ENCODE results near the gene TNNC2.
"Not testable (repeated sequence)": the region's sequence is repeated elsewhere in the genome, so short reads cannot be mapped to it uniquely, and the experiment has no call there.

The TNNC2 gene

DNA sequence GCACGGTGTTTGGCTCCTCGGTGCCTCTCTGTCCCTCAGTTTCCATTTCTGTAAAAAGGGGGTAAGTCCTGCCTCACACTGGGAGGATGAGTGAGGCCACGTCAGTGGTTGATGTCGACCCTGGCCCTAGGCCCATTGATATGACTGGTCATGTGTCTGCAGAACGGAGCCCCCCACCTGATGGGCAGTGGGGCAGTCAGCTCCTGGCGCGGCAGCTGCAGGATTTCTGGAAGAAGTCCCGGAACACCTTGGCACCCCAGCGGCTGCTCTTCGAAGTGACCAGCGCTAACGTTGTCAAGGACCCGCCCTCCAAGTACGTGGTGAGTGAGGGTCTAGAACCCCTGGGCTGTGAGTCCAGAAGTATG is 7.7 kb upstream of the TNNC2 start:
- POLR2A ChIA-PET: no interaction called here
- TF ChIP-seq, protein P1, sequence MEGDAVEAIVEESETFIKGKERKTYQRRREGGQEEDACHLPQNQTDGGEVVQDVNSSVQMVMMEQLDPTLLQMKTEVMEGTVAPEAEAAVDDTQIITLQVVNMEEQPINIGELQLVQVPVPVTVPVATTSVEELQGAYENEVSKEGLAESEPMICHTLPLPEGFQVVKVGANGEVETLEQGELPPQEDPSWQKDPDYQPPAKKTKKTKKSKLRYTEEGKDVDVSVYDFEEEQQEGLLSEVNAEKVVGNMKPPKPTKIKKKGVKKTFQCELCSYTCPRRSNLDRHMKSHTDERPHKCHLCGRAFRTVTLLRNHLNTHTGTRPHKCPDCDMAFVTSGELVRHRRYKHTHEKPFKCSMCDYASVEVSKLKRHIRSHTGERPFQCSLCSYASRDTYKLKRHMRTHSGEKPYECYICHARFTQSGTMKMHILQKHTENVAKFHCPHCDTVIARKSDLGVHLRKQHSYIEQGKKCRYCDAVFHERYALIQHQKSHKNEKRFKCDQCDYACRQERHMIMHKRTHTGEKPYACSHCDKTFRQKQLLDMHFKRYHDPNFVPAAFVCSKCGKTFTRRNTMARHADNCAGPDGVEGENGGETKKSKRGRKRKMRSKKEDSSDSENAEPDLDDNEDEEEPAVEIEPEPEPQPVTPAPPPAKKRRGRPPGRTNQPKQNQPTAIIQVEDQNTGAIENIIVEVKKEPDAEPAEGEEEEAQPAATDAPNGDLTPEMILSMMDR (IDR thresholded peaks at IDR 0.05; ENCODE audit: control extremely low read depth, extremely low read depth, low read depth, missing control alignments): no peak
- CTCF ChIA-PET: interaction anchor here (1.0 to 1.6 kb wide), 2 partner anchors 17 to 64 kb away, joined by 3 to 4 read pairs; no protein-coding TSS in a partner anchor
- DNase-seq (ENCODE audit: extremely low spot score): no peak

DNA sequence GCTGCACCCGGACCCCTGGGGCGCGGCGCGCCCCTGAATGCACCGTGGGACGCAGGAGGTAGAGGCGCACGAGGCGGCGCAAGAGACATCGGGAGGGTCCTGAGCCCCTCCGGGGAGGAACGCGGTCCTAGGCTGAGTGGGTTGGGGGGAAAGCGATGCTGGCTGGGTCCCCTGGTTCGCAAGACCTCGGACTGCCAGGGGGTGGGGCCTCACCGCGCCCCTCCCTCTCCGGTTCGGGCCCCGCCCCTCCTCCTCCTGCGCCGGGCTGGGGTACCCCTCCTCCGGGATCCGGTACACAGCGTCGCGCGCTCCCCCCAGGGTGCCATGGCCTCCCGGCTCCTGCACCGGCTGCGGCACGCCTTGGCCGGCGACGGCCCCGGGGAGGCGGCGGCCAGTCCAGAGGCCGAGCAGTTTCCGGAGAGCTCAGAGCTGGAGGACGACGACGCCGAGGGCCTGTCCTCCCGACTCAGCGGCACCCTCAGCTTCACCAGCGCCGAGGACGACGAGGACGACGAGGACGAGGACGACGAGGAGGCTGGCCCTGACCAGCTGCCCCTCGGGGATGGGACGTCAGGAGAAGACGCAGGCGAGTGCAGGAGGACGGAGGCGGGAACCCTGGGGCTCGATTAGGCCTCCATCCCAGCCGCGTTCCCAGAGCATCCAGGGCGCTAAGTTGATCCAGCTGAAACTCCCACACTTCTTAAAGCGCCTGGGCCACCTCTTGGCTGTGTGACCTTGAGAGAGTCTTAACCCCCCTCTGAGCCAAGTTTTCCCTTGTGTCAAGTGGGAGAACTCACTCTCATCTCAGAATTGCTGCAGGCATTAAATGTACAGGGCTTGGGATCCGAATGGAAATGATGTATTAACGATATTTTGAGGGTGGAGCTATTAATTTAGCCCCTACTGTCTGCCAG is 7.0 kb upstream of the TNNC2 start:
- peak; percentile 82 for DNase-seq (ENCODE audit: extremely low spot score)
- CTCF ChIA-PET: interaction anchor here (1.0 to 1.9 kb wide), 3 partner anchors 10 to 63 kb away, joined by 3 to 7 read pairs (median 4); no protein-coding TSS in a partner anchor
- TF ChIP-seq, protein P1 (IDR thresholded peaks at IDR 0.05; ENCODE audit: control extremely low read depth, extremely low read depth, low read depth, missing control alignments): no peak
- POLR2A ChIA-PET: interaction anchor here (0.7 kb wide), 1 partner anchor 8 kb away, joined by 3 read pairs; no protein-coding TSS in a partner anchor

DNA sequence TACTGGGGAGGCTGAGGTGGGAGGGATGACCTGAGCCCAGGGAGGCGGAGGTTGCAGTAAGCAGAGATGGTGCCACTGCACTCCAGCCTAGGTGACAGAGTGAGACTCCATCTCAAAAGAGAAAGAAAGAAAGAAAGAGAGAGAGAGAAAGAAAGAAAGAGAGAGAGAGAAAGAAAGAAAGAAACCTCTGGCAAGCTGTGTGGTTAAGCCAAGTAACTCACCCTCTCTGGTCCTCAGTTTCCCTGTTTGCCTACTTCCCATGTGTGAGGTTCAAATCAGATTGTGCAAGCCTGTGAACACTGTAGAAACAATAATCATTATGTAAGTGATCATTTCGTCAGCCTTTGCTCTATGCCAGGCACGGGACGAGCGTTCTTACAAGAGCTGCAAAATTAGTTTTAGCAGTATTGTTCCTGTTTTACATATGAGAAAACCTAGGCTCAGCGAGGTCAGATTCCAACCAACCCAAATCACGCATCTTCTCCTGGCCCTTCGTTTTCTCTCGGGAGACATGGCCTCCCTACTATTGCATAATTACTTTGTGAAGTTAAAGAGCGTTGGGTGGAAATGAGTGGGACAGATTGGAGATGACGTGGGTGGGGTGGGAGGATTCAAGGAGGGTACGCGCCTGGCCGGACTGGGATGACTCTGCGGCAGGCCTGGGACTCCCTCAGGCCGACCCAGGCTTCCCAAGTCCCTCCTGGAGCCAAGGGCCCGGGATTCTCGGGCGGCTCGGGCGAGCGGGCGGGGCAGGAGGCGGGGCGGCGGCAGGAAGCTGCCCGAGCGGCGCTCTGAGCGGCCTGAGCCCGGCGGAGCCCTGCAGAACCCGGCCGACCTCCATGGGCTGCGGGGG is 6.1 kb upstream of the TNNC2 start, which contains the start of gene SNX21:
SNX21 (plus strand) TSS at position 770 of the 853 bp plus-strand sequence. CDS start 121 bp downstream, outside the sequence.
- TF ChIP-seq, protein P1 (IDR thresholded peaks at IDR 0.05; ENCODE audit: control extremely low read depth, extremely low read depth, low read depth, missing control alignments): no peak
- DNase-seq (ENCODE audit: extremely low spot score): peak; percentile 62
- POLR2A ChIA-PET: interaction anchor here (0.5 to 0.7 kb wide), 2 partner anchors 9 kb away, joined by 3 read pairs; no protein-coding TSS in a partner anchor
- CTCF ChIA-PET: interaction anchor here (1.4 to 1.9 kb wide), 3 partner anchors 9 to 21 kb away, joined by 3 to 7 read pairs (median 4); no protein-coding TSS in a partner anchor

DNA sequence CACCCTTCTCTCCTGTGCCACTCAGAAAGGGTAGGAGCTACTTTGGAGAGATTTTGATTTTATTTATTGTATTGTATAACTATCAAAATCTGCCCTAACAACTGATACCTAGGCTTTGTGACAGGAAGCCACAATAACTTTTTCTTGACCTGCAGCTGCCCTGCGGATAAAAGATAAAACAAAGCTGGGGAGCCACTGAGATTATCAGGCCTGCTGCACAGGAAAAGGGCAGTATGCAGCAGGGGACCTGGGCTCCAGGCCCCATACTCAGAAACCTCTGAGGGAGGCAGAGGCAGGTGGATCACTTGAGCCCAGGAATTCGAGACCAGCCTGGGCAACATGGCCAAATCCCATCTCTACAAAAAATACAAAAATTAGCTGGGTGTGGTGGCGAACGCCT is 5.5 kb upstream of the TNNC2 start:
- ChIA-PET CTCF (interaction anchor here (1.4 to 1.9 kb wide), 2 partner anchors 9 to 22 kb away, joined by 3 to 7 read pairs; no protein-coding TSS in a partner anchor), POLR2A (no interaction called here)
- TF ChIP-seq, protein P1 (IDR thresholded peaks at IDR 0.05; ENCODE audit: control extremely low read depth, extremely low read depth, low read depth, missing control alignments): no peak
- DNase-seq (ENCODE audit: extremely low spot score): no peak

DNA sequence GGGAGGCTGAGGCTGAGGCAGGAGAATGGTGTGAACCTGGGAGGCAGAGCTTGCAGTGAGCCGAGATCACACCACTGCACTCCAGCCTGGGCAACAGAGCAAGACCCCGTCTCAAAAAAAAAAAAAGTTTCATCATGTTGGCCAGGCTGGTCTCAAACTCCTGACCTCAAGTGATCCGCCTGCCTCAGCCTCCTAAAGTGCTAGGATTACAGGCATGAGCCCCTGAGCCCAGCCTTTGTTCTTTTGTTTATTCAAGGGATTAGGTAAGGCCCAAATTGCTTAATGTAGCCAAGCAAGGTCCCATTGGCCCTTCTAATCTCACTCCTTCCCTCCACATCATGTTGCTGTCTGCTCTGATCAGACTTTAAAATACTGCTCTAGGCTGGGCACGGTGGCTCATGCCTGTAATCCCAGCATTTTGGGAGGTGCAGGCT is 2.6 kb upstream of the TNNC2 start:
- POLR2A ChIA-PET; DNase-seq (ENCODE audit: extremely low spot score): not testable (repeated sequence)
- CTCF ChIA-PET: interaction anchor here (0.6 to 1.6 kb wide), 5 partner anchors 9 to 140 kb away, joined by 3 read pairs; no protein-coding TSS in a partner anchor

DNA sequence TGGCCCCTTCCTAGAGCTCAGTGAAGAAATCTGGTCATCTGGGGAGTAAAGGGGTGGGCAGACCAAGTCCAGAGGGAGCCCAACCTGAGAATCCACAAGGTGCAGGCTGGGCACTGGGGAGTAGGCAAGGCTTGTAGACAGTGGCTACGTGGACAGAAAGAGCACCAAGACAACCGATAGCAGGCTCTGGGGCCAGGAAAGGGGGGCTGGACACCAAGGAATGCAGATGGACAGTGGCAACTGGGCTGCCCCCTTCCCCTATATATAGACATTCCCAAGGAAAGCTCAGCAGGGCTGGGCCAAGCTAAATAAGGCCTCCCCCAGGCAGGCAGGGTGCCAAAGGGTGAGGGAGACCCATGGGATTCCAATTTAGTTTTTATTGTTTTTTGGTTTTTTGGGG is 1.5 kb upstream of the TNNC2 start:
- CTCF ChIA-PET: interaction anchor here (1.1 to 1.6 kb wide), 3 partner anchors 10 to 141 kb away, joined by 3 to 5 read pairs (median 3); no protein-coding TSS in a partner anchor

More for the DNA sequence above, 1.5 kb upstream of the TNNC2 start:
- DNase-seq (ENCODE audit: extremely low spot score): no peak
- POLR2A ChIA-PET: interaction anchor here (0.6 kb wide), 2 partner anchors 11 to 27 kb away, joined by 3 read pairs; no protein-coding TSS in a partner anchor
- TF ChIP-seq, protein P1 (IDR thresholded peaks at IDR 0.05; ENCODE audit: control extremely low read depth, extremely low read depth, low read depth, missing control alignments): no peak
